ENCODE data around the gene CASZ1. TPM values are rescaled to one million over a fixed set of nuclear protein-coding genes. Genes with fewer than 3 reads are reported as not detected.

CASZ1 gene
- total and polyA plus RNA-seq, 2 donors (not counting 3 experiments of a cell fraction or from before 2014, with no cell fraction given): 1.5 to 5.2 TPM

DNA sequence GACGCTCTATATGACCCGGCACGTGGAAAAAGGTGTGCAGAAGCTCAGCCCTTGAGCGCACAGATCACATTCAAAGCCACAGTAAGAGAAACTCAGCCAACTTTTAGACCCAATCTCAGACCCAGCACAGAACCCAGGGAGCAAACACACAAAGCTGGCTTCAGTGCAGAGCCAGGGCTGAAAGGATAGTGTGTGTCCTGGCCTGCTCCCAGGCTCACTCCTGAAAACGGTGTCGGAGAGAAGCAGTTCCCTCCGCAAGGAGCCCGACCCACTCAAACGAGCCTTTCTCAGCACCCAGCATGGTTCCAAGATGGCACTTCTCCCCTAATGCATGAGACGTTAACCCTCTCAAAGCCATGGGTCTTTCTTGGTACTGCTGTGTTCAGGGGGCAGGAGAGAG, 39.6 kb downstream of the CASZ1 start:
- dilution Hi-C loops (cut with MboI; ENCODE audit: extremely low pct_ligation_motif_present, low sequenced_read_pairs) (no loop called here), intact Hi-C loops (cut with micrococcal nuclease) (no loop called here)
- no peak for FAIRE-seq
- H3K27me3 ChIP-seq (ENCODE audit: control insufficient read depth in 2 of 2, insufficient read depth in 2 of 2, low read length in 2 of 2): peaks cover 0 to 2% of the 10 kb centered on the region in 2 experiments
- H3K79me2 ChIP-seq (ENCODE audit: control insufficient read depth, insufficient read depth, low read length): no peaks in the 10 kb centered on the region
- TF ChIP-seq GATA2 (IDR thresholded peaks at IDR 0.05; ENCODE audit: insufficient read depth, insufficient read length, low read depth, low read length) (no peak), EZH2 (IDR thresholded peaks at IDR 0.05; ENCODE audit: borderline replicate concordance, low read depth, low read length, severe bottlenecking) (no peak), JUN (IDR thresholded peaks at IDR 0.05; ENCODE audit: borderline replicate concordance, insufficient read depth, insufficient read length, low read depth) (no peak), POLR2A (IDR thresholded peaks at IDR 0.05; ENCODE audit: low read depth, low read length) (no peak), POLR2AphosphoS5 (IDR thresholded peaks at IDR 0.05; ENCODE audit: insufficient read depth, low read depth, low read length) (no peak), CTCF (IDR thresholded peaks at IDR 0.05; ENCODE audit: extremely low read depth in 1 of 2, insufficient read depth in 1 of 2, low read depth in 1 of 2, low read length in 2 of 2) (no peak), MYC (IDR thresholded peaks at IDR 0.05; ENCODE audit: low read depth, low read length) (no peak), FOS (IDR thresholded peaks at IDR 0.05; ENCODE audit: borderline replicate concordance, insufficient read depth, low read length) (no peak)
- TF ChIP-seq, protein P1, sequence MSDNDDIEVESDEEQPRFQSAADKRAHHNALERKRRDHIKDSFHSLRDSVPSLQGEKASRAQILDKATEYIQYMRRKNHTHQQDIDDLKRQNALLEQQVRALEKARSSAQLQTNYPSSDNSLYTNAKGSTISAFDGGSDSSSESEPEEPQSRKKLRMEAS (IDR thresholded peaks at IDR 0.05; ENCODE audit: insufficient read depth, insufficient read length): no peak
- no peaks in the 10 kb centered on the region for H3K36me3 ChIP-seq (ENCODE audit: control insufficient read depth in 2 of 2, extremely low read depth in 1 of 2, insufficient read depth in 2 of 2, low read length in 2 of 2)
- no peak overlapping the region for H3K4me2 ChIP-seq (ENCODE audit: insufficient read depth, low read length)
- no peak overlapping the region for H2AFZ ChIP-seq (ENCODE audit: low read depth, low read length)
- no peaks in the 10 kb centered on the region for H4K20me1 ChIP-seq (replicated peaks; ENCODE audit: control insufficient read depth, extremely low read depth, insufficient read depth, low read length)
- ChIA-PET CTCF (interaction anchor here (1.1 kb wide), 1 partner anchor 249 kb away, joined by 3 read pairs; no protein-coding TSS in a partner anchor), POLR2A (no interaction called here)
- BruUV-seq (replicated peaks): no TSS peak
- DNase-seq (ENCODE audit: low read depth, low spot score): no peak
- H3K27ac ChIP-seq (ENCODE audit: insufficient read depth, low read depth, low read length): no peak overlapping the region
- H3K9me1 ChIP-seq (replicated peaks; ENCODE audit: control insufficient read depth, extremely low read depth, insufficient read depth, low read length): no peaks in the 10 kb centered on the region
- no peak overlapping the region for H3K9ac ChIP-seq (replicated peaks; ENCODE audit: extremely low read depth, insufficient read depth, low read length)
- H3K4me1 ChIP-seq (ENCODE audit: control insufficient read depth, extremely low read depth, insufficient read depth, low read length): no peaks in the 10 kb centered on the region
- H3K9me3 ChIP-seq (replicated peaks; ENCODE audit: control insufficient read depth, insufficient read depth, low read length): no peaks in the 10 kb centered on the region
- H3K4me3 ChIP-seq (replicated peaks in 1 of 3; ENCODE audit: insufficient read depth in 1 of 3, low read depth in 1 of 3, low read length in 3 of 3): no peak overlapping the region
